Fibroblast of the conjunctiva (primary cell): ENCODE data around the gene BRSK2.

Experiments
- DNase-seq: peaks from one replicate; pipeline ENCODE4 v3.0.0-alpha.2; 2010; ENCODE audit warnings: low read depth

Gene BRSK2

DNA sequence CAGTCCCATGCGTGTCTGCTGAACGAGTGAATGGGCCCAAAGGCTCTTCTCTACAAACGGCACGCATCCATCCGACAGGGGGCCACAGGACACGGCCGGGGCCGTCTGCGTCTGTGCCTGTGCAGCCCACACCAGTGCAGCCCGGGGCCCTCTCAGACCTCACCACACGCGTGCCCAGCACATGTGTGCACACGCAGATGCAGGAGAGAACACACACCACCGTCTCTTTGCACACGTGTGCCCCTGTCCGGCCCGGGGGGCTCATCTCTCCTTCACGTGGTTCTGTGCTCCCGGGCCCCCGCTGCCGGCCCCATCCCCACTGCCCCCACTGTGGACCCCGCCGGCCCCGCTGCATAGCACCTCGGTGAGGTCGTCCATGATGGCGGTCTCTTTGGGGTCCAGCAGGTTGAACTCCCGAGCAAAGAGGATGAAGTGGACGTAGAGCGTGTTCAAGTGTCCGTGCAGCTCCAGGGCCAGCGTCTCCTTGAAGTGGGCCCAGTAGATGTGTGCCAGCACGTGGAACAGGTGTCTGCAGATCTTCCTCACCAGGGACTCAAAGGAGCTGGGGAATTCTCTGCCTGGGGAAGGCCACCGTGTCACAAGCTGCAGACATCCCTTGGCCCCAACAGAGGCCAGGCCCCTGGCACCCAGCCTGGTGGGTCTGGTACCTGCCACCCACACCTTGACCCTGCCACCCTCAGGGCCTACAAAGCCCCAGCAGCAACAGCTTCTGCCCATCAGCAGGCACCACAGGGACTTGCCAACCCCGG is 80.4 kb downstream of the BRSK2 start:
- no peak for DNase-seq

- no peak for DNase-seq
Observed at GRCh38 chr11:1470681-1471611, 81.2 kb downstream of the BRSK2 start.

GRCh38 chr11:1471736-1472135 is 82.0 kb downstream of the BRSK2 start:
- no peak for DNase-seq

- DNase-seq, result no peak
Observed at GRCh38 chr11:1472180-1473005, 82.7 kb downstream of the BRSK2 start.

GRCh38 chr11:1473011-1473628 is 83.4 kb downstream of the BRSK2 start:
- DNase-seq, result no peak

- no peak for DNase-seq
Observed at GRCh38 chr11:1473786-1474185, 84.1 kb downstream of the BRSK2 start.

- no peak for DNase-seq
Observed at GRCh38 chr11:1475841-1476240, 86.1 kb downstream of the BRSK2 start.

- no peak for DNase-seq
Observed at GRCh38 chr11:1476940-1477736, 87.4 kb downstream of the BRSK2 start.

DNA sequence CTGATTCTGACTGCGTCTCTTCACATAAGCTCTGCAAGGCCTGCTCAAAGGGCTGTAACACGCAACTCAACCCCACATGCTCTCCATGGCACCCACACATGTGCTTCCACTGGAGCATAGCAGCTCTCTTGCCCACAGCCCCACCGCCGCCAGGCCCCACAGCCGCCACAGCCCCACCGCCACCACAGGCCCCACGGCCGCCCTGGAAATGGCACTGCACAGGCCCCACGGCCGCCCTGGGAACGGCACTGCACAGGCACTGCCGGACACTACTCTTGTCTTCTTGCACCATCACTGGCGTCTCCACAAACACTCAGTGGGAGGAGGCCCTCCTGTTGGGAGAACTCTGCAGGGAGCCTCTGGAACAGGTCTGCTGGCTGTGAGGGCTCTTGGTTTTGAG is 88.3 kb downstream of the BRSK2 start:
- DNase-seq, result no peak

GRCh38 chr11:1478544-1478943 is 88.8 kb downstream of the BRSK2 start:
- DNase-seq, result no peak

GRCh38 chr11:1479006-1479677 is 89.4 kb downstream of the BRSK2 start:
- no peak for DNase-seq

GRCh38 chr11:1479678-1480118 is 90.0 kb downstream of the BRSK2 start:
- no peak for DNase-seq

DNA sequence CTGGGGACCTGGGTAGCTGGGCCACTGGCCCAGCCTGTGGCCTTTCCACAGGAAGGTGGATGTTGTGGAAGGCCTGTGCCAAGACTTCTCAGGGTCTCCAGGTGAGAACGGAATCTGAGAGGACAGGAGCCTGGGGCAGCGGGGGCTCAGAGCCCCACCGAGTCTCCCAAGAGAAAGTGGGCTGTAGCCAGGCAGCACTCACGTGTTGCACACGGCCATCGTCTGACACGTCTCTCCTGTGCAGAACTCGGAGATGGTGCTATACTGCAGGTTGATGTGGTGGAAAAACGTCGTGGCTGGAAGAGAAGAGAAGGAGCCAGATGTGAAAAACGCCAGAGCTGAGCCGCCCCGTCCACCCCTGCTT is 90.4 kb downstream of the BRSK2 start:
- DNase-seq, result no peak

GRCh38 chr11:1480555-1481482 is 91.1 kb downstream of the BRSK2 start:
- no peak for DNase-seq

DNA sequence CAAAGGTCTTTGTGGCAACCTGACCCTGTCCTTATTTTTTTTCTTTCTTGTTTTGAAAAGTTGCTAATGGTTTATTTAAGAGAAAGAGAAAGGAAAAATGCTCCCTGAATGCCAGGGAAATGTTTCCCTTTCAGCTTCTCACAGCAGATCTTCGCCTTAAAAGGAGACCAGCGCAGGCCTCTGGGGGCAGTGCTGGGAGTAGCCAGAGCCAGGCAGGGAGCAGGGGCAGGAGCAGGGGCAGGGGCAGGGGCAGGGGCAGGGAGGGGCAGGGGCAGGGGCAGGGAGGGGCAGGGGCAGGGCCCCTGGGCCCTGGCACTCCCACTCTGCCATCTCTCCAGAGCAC is 91.7 kb downstream of the BRSK2 start:
- DNase-seq, result no peak

DNA sequence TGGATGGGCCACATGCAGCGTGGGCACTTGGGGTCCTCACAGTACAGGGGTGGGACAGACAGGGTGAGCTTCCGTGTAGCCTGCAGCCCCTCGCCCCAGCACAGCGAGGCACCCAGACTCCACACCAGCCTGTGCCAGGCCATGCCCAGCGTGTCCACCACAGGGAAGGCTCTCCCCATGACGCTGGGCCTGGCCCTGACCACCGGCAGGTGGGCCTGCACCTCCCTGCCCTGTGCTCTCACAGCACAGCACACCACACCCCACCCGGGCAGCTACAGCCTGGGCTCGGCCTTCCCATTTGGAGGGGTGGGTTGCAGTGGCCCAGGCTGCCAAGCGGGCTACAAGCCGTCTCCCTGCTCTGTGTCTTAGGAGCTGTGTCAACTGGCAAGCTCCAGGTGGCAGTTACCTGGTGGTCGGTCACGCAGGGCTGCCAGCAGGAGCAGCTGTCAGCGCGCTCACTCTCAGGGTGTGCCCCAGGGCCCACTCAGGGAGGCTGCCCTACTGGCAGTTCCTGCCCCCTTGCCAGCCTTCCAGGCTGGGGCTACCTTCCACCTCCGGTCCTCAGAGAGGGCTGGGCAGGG is 92.2 kb downstream of the BRSK2 start:
- DNase-seq, result no peak

DNA sequence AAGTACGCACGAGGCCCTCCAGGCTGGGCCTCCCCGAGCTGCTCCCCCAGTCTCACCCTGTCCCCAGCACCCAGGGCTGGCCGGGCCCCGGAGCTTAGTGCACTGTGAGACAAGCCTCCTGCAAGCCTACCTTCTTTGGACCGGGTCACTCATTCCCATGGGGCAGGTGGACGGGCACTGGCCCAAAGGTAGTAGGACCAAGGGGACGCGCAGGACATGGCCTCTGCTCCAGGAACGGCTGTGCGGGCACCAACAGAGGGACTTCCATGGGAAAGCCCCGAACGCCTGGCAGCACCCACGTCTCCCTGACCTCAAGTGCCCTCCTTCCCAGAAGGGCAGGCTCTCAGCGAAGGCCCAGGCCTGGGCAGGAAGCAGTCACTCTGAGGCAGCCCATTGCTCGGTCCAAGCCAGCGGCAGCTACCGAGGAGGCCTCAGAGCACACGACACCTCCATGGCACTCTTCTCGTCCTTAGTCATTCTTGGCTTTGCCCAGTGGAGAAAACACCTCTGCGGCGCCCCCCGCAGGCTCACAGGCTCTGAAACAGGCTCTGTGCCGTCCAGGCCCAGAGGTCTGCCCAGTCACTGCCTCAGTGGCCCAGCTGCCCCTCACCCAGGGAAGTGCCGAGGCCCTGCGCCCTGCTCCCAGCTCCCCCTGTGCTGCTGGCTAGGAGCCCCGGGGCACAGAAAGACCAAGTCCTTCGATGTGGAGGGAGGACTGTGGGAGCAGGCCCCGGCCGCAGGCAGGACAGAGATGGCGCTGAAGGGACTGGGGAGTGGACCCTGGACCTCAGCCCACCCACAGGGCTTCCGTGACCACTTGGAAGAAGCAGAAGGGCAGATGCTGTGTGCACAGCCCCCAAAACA is 93.1 kb downstream of the BRSK2 start:
- no peak for DNase-seq

DNA sequence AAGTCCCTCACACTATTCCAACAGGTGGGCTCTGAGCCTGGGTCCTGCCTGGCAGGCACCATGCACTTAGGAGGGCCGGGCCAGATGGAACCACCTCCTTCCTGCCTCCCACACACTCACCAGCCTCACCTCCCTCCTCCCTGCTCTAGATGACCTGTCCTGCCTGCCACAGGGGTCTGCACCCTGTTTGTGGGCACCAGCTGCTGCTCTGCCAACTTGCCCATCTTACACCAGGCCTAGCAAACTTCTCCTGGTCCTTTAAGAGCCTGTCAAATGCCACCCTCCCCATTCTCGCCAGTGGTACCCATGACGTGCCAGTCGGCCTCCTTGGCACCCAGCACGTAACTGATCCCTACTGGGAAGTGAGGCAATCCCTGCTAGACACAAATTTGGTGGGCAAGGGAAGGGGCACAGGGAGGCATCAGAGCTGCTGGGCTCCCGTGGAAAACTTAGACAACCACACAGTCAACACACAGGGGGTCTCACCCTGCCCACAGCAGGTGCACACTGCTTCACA is 93.8 kb downstream of the BRSK2 start:
- no peak for DNase-seq
